ENCODE data around the gene CDH23.

CDH23 gene

GRCh38 chr10:71693377-71693776 lies 296.7 kb downstream of the CDH23 start:
- H3K9me3 ChIP-seq (ENCODE audit: insufficient read depth, low read depth, low read length), result no peaks in the 10 kb centered on the region
- no peak overlapping the region for H4K12ac ChIP-seq (ENCODE audit: low read depth, low read length)
- H4K8ac ChIP-seq (ENCODE audit: low read depth, low read length), result no peak overlapping the region
- H2BK120ac ChIP-seq (ENCODE audit: insufficient read depth, low read length, poor library complexity), result no peak overlapping the region
- no peak overlapping the region for H3K4ac ChIP-seq (ENCODE audit: low read depth, low read length)
- H3K27ac ChIP-seq (ENCODE audit: low read depth, low read length), result no peak overlapping the region
- no peaks in the 10 kb centered on the region for H3K4me1 ChIP-seq (ENCODE audit: control insufficient read depth in 1 of 2, insufficient read depth in 2 of 2, low read length in 2 of 2)
- H2AK5ac ChIP-seq (ENCODE audit: low read length), result no peak overlapping the region
- no peak overlapping the region for H3K4me3 ChIP-seq (ENCODE audit: low read depth, low read length)
- H3K23ac ChIP-seq (ENCODE audit: low read length), result no peak overlapping the region
- no peak overlapping the region for H3K14ac ChIP-seq (ENCODE audit: low read length)
- H2BK5ac ChIP-seq (ENCODE audit: low read depth, low read length, poor library complexity), result no peak overlapping the region
- H3K27me3 ChIP-seq (ENCODE audit: insufficient read depth, low read length), result no peaks in the 10 kb centered on the region
- no peak overlapping the region for H4K91ac ChIP-seq (ENCODE audit: low read depth, low read length)
- no peak overlapping the region for H2BK12ac ChIP-seq (ENCODE audit: low read length)
- no peaks in the 10 kb centered on the region for H3K36me3 ChIP-seq (ENCODE audit: control insufficient read depth in 1 of 2, insufficient read depth in 2 of 2, low read length in 2 of 2)
- no peak overlapping the region for H3K9ac ChIP-seq (ENCODE audit: low read length)
- H2AFZ ChIP-seq (ENCODE audit: insufficient read depth, low read length, poor library complexity), result no peak overlapping the region
- no peak overlapping the region for H3K18ac ChIP-seq (ENCODE audit: low read length)
- no peaks in the 10 kb centered on the region for H3K79me1 ChIP-seq (ENCODE audit: low read length)
- no peak overlapping the region for H3K4me2 ChIP-seq (ENCODE audit: low read length)
- no CpG with 5 or more reads among the region's 5 CpGs for WGBS (ENCODE audit: extremely low coverage, insufficient coverage, insufficient read length)
- H3K79me2 ChIP-seq (ENCODE audit: control insufficient read depth, insufficient read depth, low read length, poor library complexity), result no peaks in the 10 kb centered on the region
- no peak for DNase-seq

GRCh38 chr10:71694039-71694501 lies 297.4 kb downstream of the CDH23 start:
- Histone ChIP-seq H4K8ac (ENCODE audit: low read depth, low read length) (no peak overlapping the region), H3K79me2 (ENCODE audit: control insufficient read depth, insufficient read depth, low read length, poor library complexity) (no peaks in the 10 kb centered on the region), H3K4me2 (ENCODE audit: low read length) (no peak overlapping the region), H3K23ac (ENCODE audit: low read length) (no peak overlapping the region), H4K91ac (ENCODE audit: low read depth, low read length) (no peak overlapping the region), H3K18ac (ENCODE audit: low read length) (no peak overlapping the region), H2BK5ac (ENCODE audit: low read depth, low read length, poor library complexity) (no peak overlapping the region), H3K4me3 (ENCODE audit: low read depth, low read length) (no peak overlapping the region), H3K79me1 (ENCODE audit: low read length) (no peaks in the 10 kb centered on the region), H3K9me3 (ENCODE audit: insufficient read depth, low read depth, low read length) (no peaks in the 10 kb centered on the region), H2BK12ac (ENCODE audit: low read length) (no peak overlapping the region), H3K9ac (ENCODE audit: low read length) (no peak overlapping the region), H4K12ac (ENCODE audit: low read depth, low read length) (no peak overlapping the region), H3K14ac (ENCODE audit: low read length) (no peak overlapping the region), H3K4me1 (ENCODE audit: control insufficient read depth in 1 of 2, insufficient read depth in 2 of 2, low read length in 2 of 2) (no peaks in the 10 kb centered on the region), H2BK120ac (ENCODE audit: insufficient read depth, low read length, poor library complexity) (no peak overlapping the region), H2AFZ (ENCODE audit: insufficient read depth, low read length, poor library complexity) (no peak overlapping the region), H3K27ac (ENCODE audit: low read depth, low read length) (no peak overlapping the region), H3K27me3 (ENCODE audit: insufficient read depth, low read length) (no peaks in the 10 kb centered on the region), H2AK5ac (ENCODE audit: low read length) (no peak overlapping the region), H3K4ac (ENCODE audit: low read depth, low read length) (no peak overlapping the region), H3K36me3 (ENCODE audit: control insufficient read depth in 1 of 2, insufficient read depth in 2 of 2, low read length in 2 of 2) (no peaks in the 10 kb centered on the region)
- DNase-seq, result no peak
- no CpG with 5 or more reads among the region's 18 CpGs for WGBS (ENCODE audit: extremely low coverage, insufficient coverage, insufficient read length)

- H4K91ac ChIP-seq (ENCODE audit: low read depth, low read length), result no peak overlapping the region
- no peak overlapping the region for H3K23ac ChIP-seq (ENCODE audit: low read length)
- DNase-seq, result peak in 1 of 2 donors; percentile 9
- no CpG with 5 or more reads among the region's 10 CpGs for WGBS (ENCODE audit: extremely low coverage, insufficient coverage, insufficient read length)
- no peak overlapping the region for H2BK12ac ChIP-seq (ENCODE audit: low read length)
- H3K9ac ChIP-seq (ENCODE audit: low read length), result no peak overlapping the region
- no peaks in the 10 kb centered on the region for H3K4me1 ChIP-seq (ENCODE audit: control insufficient read depth in 1 of 2, insufficient read depth in 2 of 2, low read length in 2 of 2)
- no peak overlapping the region for H3K14ac ChIP-seq (ENCODE audit: low read length)
- H2AFZ ChIP-seq (ENCODE audit: insufficient read depth, low read length, poor library complexity), result no peak overlapping the region
- H3K79me2 ChIP-seq (ENCODE audit: control insufficient read depth, insufficient read depth, low read length, poor library complexity), result no peaks in the 10 kb centered on the region
- no peaks in the 10 kb centered on the region for H3K36me3 ChIP-seq (ENCODE audit: control insufficient read depth in 1 of 2, insufficient read depth in 2 of 2, low read length in 2 of 2)
- H3K27ac ChIP-seq (ENCODE audit: low read depth, low read length), result no peak overlapping the region
- no peaks in the 10 kb centered on the region for H3K79me1 ChIP-seq (ENCODE audit: low read length)
- H2BK120ac ChIP-seq (ENCODE audit: insufficient read depth, low read length, poor library complexity), result no peak overlapping the region
- no peak overlapping the region for H4K8ac ChIP-seq (ENCODE audit: low read depth, low read length)
- no peak overlapping the region for H4K12ac ChIP-seq (ENCODE audit: low read depth, low read length)
- H3K4me2 ChIP-seq (ENCODE audit: low read length), result no peak overlapping the region
- no peaks in the 10 kb centered on the region for H3K27me3 ChIP-seq (ENCODE audit: insufficient read depth, low read length)
- H2AK5ac ChIP-seq (ENCODE audit: low read length), result no peak overlapping the region
- H3K4ac ChIP-seq (ENCODE audit: low read depth, low read length), result no peak overlapping the region
- no peak overlapping the region for H3K4me3 ChIP-seq (ENCODE audit: low read depth, low read length)
- H2BK5ac ChIP-seq (ENCODE audit: low read depth, low read length, poor library complexity), result no peak overlapping the region
- no peak overlapping the region for H3K18ac ChIP-seq (ENCODE audit: low read length)
- H3K9me3 ChIP-seq (ENCODE audit: insufficient read depth, low read depth, low read length), result no peaks in the 10 kb centered on the region
These were observed 297.8 kb downstream of the CDH23 start for GRCh38 chr10:71694567-71694968.

GRCh38 chr10:71695502-71696476 lies 299.1 kb downstream of the CDH23 start:
- no peak overlapping the region for H3K27ac ChIP-seq (ENCODE audit: low read depth, low read length)
- H4K12ac ChIP-seq (ENCODE audit: low read depth, low read length), result no peak overlapping the region
- no peak overlapping the region for H4K8ac ChIP-seq (ENCODE audit: low read depth, low read length)
- no CpG with 5 or more reads among the region's 14 CpGs for WGBS (ENCODE audit: extremely low coverage, insufficient coverage, insufficient read length)
- H3K27me3 ChIP-seq (ENCODE audit: insufficient read depth, low read length), result no peaks in the 10 kb centered on the region
- no peak overlapping the region for H3K4me3 ChIP-seq (ENCODE audit: low read depth, low read length)
- H3K14ac ChIP-seq (ENCODE audit: low read length), result no peak overlapping the region
- no peak overlapping the region for H3K18ac ChIP-seq (ENCODE audit: low read length)
- H2BK120ac ChIP-seq (ENCODE audit: insufficient read depth, low read length, poor library complexity), result no peak overlapping the region
- DNase-seq, result no peak
- H3K23ac ChIP-seq (ENCODE audit: low read length), result no peak overlapping the region
- no peaks in the 10 kb centered on the region for H3K79me2 ChIP-seq (ENCODE audit: control insufficient read depth, insufficient read depth, low read length, poor library complexity)
- H2AK5ac ChIP-seq (ENCODE audit: low read length), result no peak overlapping the region
- H3K79me1 ChIP-seq (ENCODE audit: low read length), result no peaks in the 10 kb centered on the region
- no peak overlapping the region for H2AFZ ChIP-seq (ENCODE audit: insufficient read depth, low read length, poor library complexity)
- H2BK12ac ChIP-seq (ENCODE audit: low read length), result no peak overlapping the region
- no peaks in the 10 kb centered on the region for H3K4me1 ChIP-seq (ENCODE audit: control insufficient read depth in 1 of 2, insufficient read depth in 2 of 2, low read length in 2 of 2)
- no peak overlapping the region for H3K4me2 ChIP-seq (ENCODE audit: low read length)
- H4K91ac ChIP-seq (ENCODE audit: low read depth, low read length), result no peak overlapping the region
- H3K36me3 ChIP-seq (ENCODE audit: control insufficient read depth in 1 of 2, insufficient read depth in 2 of 2, low read length in 2 of 2), result no peaks in the 10 kb centered on the region
- no peak overlapping the region for H3K9ac ChIP-seq (ENCODE audit: low read length)
- H3K9me3 ChIP-seq (ENCODE audit: insufficient read depth, low read depth, low read length), result no peaks in the 10 kb centered on the region
- H2BK5ac ChIP-seq (ENCODE audit: low read depth, low read length, poor library complexity), result no peak overlapping the region
- no peak overlapping the region for H3K4ac ChIP-seq (ENCODE audit: low read depth, low read length)
